Right lobe of liver (tissue), 4 donors: ENCODE measurements around the gene TSPAN18.

Experiments
- POLR2A ChIP-seq: fragments of 450-650 bp; IDR thresholded peaks from one replicate; pipeline ENCODE4 v1.6.1; 2017; ENCODE audit warnings: antibody characterized with exemption, mild to moderate bottlenecking
- TF ChIP-seq, protein P1 (sequence below), 4 donors: fragments of 200-600 bp in 3 of 4; fragments of 450-650 bp in 1 of 4; IDR thresholded peaks; one replicate each; pipeline versions ENCODE4 v1.5.1 to v1.8.0; 2016 to 2022; ENCODE audit warnings: antibody characterized with exemption in 4 of 4, mild to moderate bottlenecking in 2 of 4
- donor health status: DM: no; HTN: no; CAD: no.
- donor health status: DM: no; HTN: no; CAD: no.
- donor health status: DM: no; HTN: yes; CAD: no.

- TF ChIP-seq, protein P1, sequence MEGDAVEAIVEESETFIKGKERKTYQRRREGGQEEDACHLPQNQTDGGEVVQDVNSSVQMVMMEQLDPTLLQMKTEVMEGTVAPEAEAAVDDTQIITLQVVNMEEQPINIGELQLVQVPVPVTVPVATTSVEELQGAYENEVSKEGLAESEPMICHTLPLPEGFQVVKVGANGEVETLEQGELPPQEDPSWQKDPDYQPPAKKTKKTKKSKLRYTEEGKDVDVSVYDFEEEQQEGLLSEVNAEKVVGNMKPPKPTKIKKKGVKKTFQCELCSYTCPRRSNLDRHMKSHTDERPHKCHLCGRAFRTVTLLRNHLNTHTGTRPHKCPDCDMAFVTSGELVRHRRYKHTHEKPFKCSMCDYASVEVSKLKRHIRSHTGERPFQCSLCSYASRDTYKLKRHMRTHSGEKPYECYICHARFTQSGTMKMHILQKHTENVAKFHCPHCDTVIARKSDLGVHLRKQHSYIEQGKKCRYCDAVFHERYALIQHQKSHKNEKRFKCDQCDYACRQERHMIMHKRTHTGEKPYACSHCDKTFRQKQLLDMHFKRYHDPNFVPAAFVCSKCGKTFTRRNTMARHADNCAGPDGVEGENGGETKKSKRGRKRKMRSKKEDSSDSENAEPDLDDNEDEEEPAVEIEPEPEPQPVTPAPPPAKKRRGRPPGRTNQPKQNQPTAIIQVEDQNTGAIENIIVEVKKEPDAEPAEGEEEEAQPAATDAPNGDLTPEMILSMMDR (IDR thresholded peaks at IDR 0.05): no peak
- TF ChIP-seq POLR2A: no peak
These were observed 45.7 kb upstream of the TSPAN18 start for GRCh38 chr11:44680982-44681597.
